Neural progenitor cell (in vitro differentiated cells): ENCODE data around the gene C14orf93. TPM values are rescaled to one million over a fixed set of nuclear protein-coding genes. Genes with fewer than 3 reads are reported as not detected.
"Not testable (repeated sequence)": the region's sequence is repeated elsewhere in the genome, so short reads cannot be mapped to it uniquely, and the experiment has no call there.

Experiments used
- DNase-seq: peaks from one replicate; pipeline ENCODE4 v3.0.0-alpha.2; 2016; ENCODE audit warnings: low spot score
- H2AFZ ChIP-seq: fragments of 200-600 bp; sonication (generic); replicated peaks from 2 replicates; pipeline ENCODE4 v1.6.1; 2016; ENCODE audit warnings: antibody characterized with exemption
- H3F3A ChIP-seq: fragments of 200-600 bp; sonication (generic); 2 replicates; pipeline ENCODE4 v1.6.1; 2016; ENCODE audit warnings: antibody characterized with exemption, low read depth
- H3K27ac ChIP-seq: fragments of 200-600 bp; sonication (generic); 2 replicates; pipeline ENCODE4 v1.5.1; 2016; ENCODE audit warnings: mild to moderate bottlenecking
- H3K27me3 ChIP-seq: fragments of 200-600 bp; sonication (generic); 2 replicates; pipeline ENCODE4 v1.6.1; 2016; ENCODE audit warnings: mild to moderate bottlenecking, moderate library complexity
- H3K36me3 ChIP-seq: fragments of 200-600 bp; sonication (generic); 2 replicates; pipeline ENCODE4 v1.5.1; 2016
- H3K4me1 ChIP-seq: fragments of 200-600 bp; sonication (generic); 2 replicates; pipeline ENCODE4 v1.6.1; 2016; ENCODE audit warnings: mixed run types
- H3K4me2 ChIP-seq: fragments of 200-600 bp; sonication (generic); 2 replicates; pipeline ENCODE4 v1.6.1; 2016
- H3K4me3 ChIP-seq: fragments of 200-600 bp; sonication (generic); 2 replicates; pipeline ENCODE4 v1.5.1; 2016
- H3K79me2 ChIP-seq: fragments of 200-600 bp; sonication (generic); 2 replicates; pipeline ENCODE4 v1.6.1; 2016; ENCODE audit warnings: low read depth
- H3K9ac ChIP-seq: fragments of 200-600 bp; sonication (generic); 2 replicates; pipeline ENCODE4 v1.6.1; 2016
- H3K9me3 ChIP-seq: fragments of 200-600 bp; sonication (generic); 2 replicates; pipeline ENCODE4 v1.5.1; 2016; ENCODE audit warnings: low read depth
- H4K20me1 ChIP-seq: fragments of 200-600 bp; sonication (generic); 2 replicates; pipeline ENCODE4 v1.6.1; 2016; ENCODE audit warnings: low read depth
- H3K27ac Mint-ChIP-seq: 3 replicates; pipeline ENCODE4 v1.8.0; 2021; ENCODE audit warnings: mixed read lengths
- H3K27me3 Mint-ChIP-seq: 2 replicates; pipeline ENCODE4 v1.8.0; 2022; ENCODE audit warnings: low read depth, mild to moderate bottlenecking, inconsistent platforms, moderate library complexity, mixed read lengths; ENCODE audit not compliant: insufficient read depth
- H3K36me3 Mint-ChIP-seq: 3 replicates; pipeline ENCODE4 v1.8.0; 2021; ENCODE audit warnings: mixed read lengths
- H3K4me1 Mint-ChIP-seq: 3 replicates; pipeline ENCODE4 v1.8.0; 2021; ENCODE audit warnings: mixed read lengths
- H3K4me3 Mint-ChIP-seq: 3 replicates; pipeline ENCODE4 v1.8.0; 2021; ENCODE audit warnings: mild to moderate bottlenecking, moderate library complexity, mixed read lengths
- H3K9me3 Mint-ChIP-seq: 3 replicates; pipeline ENCODE4 v1.8.0; 2020; ENCODE audit warnings: mixed read lengths
- EZH2 ChIP-seq: fragments of 200-600 bp; sonication (generic); IDR thresholded peaks from 2 replicates; pipeline ENCODE4 v1.6.1; 2017; ENCODE audit warnings: antibody characterized with exemption, mild to moderate bottlenecking, moderate library complexity
- EZH2phosphoT487 ChIP-seq: fragments of 200-600 bp; sonication (generic); IDR thresholded peaks from 2 replicates; pipeline ENCODE4 v1.6.1; 2017; ENCODE audit warnings: antibody characterized with exemption
- total RNA-seq: library from RNA; depleted of rRNA; stranded (reverse); fragments of >200 nt; gene quantifications from 2 replicates; pipeline ENCODE4 v1.2.3, GENCODE V29; 2015; ENCODE audit warnings: low replicate concordance
- TF ChIP-seq, protein P1 (sequence below): fragments of 200-600 bp; sonication (generic); IDR thresholded peaks from 2 replicates; pipeline ENCODE4 v1.5.1; 2017; ENCODE audit warnings: antibody characterized with exemption, mild to moderate bottlenecking

Gene C14orf93
- total RNA-seq, 1 donor from 2014 or later = 8.2 TPM

DNA sequence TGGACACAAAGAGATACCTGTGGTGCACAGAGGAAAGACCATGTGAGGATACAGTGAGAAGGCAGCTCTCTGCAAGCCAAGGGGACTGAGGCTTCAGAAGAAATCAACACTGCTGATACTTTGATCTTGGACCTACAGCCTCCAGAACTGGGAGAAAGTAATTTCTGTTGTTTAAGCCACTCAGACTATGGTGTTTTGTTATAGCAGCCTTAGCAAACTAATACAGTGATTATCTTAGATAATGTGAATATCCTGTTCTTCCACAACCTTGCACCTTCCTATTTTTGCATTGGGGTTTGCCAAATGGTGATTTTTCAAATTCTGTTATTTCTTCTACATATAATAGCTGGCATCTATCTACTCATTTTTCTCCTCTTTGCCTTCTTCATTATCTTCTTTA is 8.2 kb upstream of the C14orf93 start:
- no peaks in the 10 kb centered on the region for H3K27me3 ChIP-seq
- peaks cover 25% of the 10 kb centered on the region for H3F3A ChIP-seq
- H3K4me1 ChIP-seq = peaks cover 28% of the 10 kb centered on the region
- H3K9ac ChIP-seq = no peak overlapping the region
- H4K20me1 ChIP-seq = no peaks in the 10 kb centered on the region
- no peak overlapping the region for H2AFZ ChIP-seq
- H3K9me3 Mint-ChIP-seq = no peaks in the 10 kb centered on the region
- no peak overlapping the region for H3K4me2 ChIP-seq
- H3K9me3 ChIP-seq = no peaks in the 10 kb centered on the region
- H3K27me3 Mint-ChIP-seq = no peaks in the 10 kb centered on the region
- H3K79me2 ChIP-seq = no peaks in the 10 kb centered on the region
- H3K27ac ChIP-seq = no peak overlapping the region
- no peaks in the 10 kb centered on the region for H3K36me3 Mint-ChIP-seq
- H3K36me3 ChIP-seq = no peaks in the 10 kb centered on the region
- TF ChIP-seq EZH2 (no peak), EZH2phosphoT487 (no peak)
- TF ChIP-seq, protein P1, sequence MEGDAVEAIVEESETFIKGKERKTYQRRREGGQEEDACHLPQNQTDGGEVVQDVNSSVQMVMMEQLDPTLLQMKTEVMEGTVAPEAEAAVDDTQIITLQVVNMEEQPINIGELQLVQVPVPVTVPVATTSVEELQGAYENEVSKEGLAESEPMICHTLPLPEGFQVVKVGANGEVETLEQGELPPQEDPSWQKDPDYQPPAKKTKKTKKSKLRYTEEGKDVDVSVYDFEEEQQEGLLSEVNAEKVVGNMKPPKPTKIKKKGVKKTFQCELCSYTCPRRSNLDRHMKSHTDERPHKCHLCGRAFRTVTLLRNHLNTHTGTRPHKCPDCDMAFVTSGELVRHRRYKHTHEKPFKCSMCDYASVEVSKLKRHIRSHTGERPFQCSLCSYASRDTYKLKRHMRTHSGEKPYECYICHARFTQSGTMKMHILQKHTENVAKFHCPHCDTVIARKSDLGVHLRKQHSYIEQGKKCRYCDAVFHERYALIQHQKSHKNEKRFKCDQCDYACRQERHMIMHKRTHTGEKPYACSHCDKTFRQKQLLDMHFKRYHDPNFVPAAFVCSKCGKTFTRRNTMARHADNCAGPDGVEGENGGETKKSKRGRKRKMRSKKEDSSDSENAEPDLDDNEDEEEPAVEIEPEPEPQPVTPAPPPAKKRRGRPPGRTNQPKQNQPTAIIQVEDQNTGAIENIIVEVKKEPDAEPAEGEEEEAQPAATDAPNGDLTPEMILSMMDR = no peak
- H3K4me3 ChIP-seq = no peak overlapping the region
- no peak for DNase-seq
- no peak overlapping the region for H3K27ac Mint-ChIP-seq
- H3K4me3 Mint-ChIP-seq = no peak overlapping the region
- peaks cover 17% of the 10 kb centered on the region for H3K4me1 Mint-ChIP-seq

DNA sequence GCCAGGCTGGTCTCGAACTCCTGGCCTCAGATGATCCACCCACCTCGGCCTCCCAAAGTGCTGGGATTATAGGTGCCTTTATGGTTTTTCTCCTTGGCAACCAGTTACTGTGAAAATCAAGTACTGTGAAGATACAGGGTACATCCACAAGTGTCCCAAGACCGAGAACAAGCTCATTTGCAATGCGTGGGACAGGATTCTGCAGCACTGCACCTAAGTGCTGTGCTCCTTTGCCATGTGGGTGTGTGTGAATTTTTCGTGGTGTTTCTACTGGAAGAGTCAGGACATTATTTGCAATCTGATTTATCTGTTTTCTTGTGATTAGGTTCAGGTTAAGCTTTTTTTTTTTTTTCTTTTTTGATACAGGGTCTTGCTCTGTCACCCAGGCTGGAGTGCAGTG is 7.1 kb upstream of the C14orf93 start:
- no peaks in the 10 kb centered on the region for H3K9me3 Mint-ChIP-seq
- H2AFZ ChIP-seq = no peak overlapping the region
- H3K4me2 ChIP-seq = no peak overlapping the region
- H3K27me3 ChIP-seq = no peaks in the 10 kb centered on the region
- no peaks in the 10 kb centered on the region for H3K36me3 Mint-ChIP-seq
- H3K27me3 Mint-ChIP-seq = no peaks in the 10 kb centered on the region
- no peak overlapping the region for H3K27ac ChIP-seq
- H3K4me3 ChIP-seq = no peak overlapping the region
- H3K9ac ChIP-seq = no peak overlapping the region
- TF ChIP-seq, protein P1 = no peak
- TF ChIP-seq EZH2 (no peak), EZH2phosphoT487 (no peak)
- peaks cover 22% of the 10 kb centered on the region for H3K4me1 ChIP-seq
- peaks cover 17% of the 10 kb centered on the region for H3K4me1 Mint-ChIP-seq
- no peak overlapping the region for H3K4me3 Mint-ChIP-seq
- no peaks in the 10 kb centered on the region for H3K9me3 ChIP-seq
- no peaks in the 10 kb centered on the region for H4K20me1 ChIP-seq
- H3K27ac Mint-ChIP-seq = no peak overlapping the region
- H3F3A ChIP-seq = peaks cover 16% of the 10 kb centered on the region
- H3K36me3 ChIP-seq = no peaks in the 10 kb centered on the region
- no peaks in the 10 kb centered on the region for H3K79me2 ChIP-seq
- no peak for DNase-seq

DNA sequence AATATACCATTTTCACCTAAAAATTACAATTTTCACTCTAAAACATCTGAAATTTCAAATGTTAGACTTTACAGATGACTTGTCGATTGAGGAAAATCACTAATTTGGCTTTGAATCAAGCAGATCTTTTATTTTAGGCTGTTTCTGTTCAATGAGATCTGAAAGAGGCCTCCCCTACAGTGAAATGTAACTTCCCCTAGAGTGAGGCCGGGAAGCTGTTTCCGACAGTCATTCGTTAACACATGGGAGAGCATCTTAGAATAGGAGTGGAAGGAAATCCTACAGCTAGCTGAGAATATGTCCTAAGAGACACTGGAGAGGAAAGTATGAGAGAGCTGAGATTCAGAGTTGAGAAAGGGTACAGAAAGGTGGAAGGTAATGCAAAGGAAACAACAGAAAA is 5.7 kb upstream of the C14orf93 start:
- Histone ChIP-seq H2AFZ (no peak overlapping the region), H3K4me1 (peaks cover 8% of the 10 kb centered on the region), H3K4me2 (no peak overlapping the region), H3K27ac (no peak overlapping the region), H3K36me3 (no peaks in the 10 kb centered on the region), H3K9me3 (no peaks in the 10 kb centered on the region), H3F3A (peaks cover 12% of the 10 kb centered on the region), H3K79me2 (no peaks in the 10 kb centered on the region), H3K9ac (no peak overlapping the region), H3K4me3 (no peak overlapping the region), H4K20me1 (no peaks in the 10 kb centered on the region), H3K27me3 (no peaks in the 10 kb centered on the region)
- H3K4me3 Mint-ChIP-seq = no peak overlapping the region
- no peak overlapping the region for H3K27ac Mint-ChIP-seq
- no peaks in the 10 kb centered on the region for H3K9me3 Mint-ChIP-seq
- no peaks in the 10 kb centered on the region for H3K27me3 Mint-ChIP-seq
- peaks cover 8% of the 10 kb centered on the region for H3K4me1 Mint-ChIP-seq
- TF ChIP-seq, protein P1 = no peak
- TF ChIP-seq EZH2 (no peak), EZH2phosphoT487 (no peak)
- no peak for DNase-seq
- H3K36me3 Mint-ChIP-seq = no peaks in the 10 kb centered on the region

DNA sequence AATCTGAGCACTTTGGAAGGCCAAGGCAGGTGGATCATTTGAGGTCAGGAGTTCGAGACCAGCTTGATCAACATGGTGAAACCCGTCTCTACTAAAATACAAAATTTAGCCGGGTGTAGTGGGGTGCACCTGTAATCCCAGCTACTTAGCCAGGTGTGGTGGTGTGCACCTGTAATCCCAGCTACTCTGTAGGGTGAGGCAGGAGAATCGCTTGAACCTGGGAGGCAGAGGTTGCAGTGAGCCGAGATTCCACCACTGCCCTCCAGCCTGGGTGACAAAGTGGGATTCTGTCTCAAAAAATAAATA is 3.8 kb upstream of the C14orf93 start:
- DNase-seq, H2AFZ ChIP-seq, H3K9me3 Mint-ChIP-seq, H3K36me3 ChIP-seq, H3K9ac ChIP-seq, H3K4me3 ChIP-seq, H3K79me2 ChIP-seq, H3K27me3 ChIP-seq, H3K4me2 ChIP-seq, H3K27ac ChIP-seq, H4K20me1 ChIP-seq, H3K36me3 Mint-ChIP-seq, H3K27ac Mint-ChIP-seq, H3K9me3 ChIP-seq, H3K4me3 Mint-ChIP-seq, H3K27me3 Mint-ChIP-seq: not testable (repeated sequence)
- H3K4me1 Mint-ChIP-seq = peaks cover 21% of the 10 kb centered on the region
- Histone ChIP-seq H3F3A (peaks cover 25% of the 10 kb centered on the region), H3K4me1 (peaks cover 10% of the 10 kb centered on the region)
